HG03565 (cell line): ENCODE results near the gene IRX4.

ENCODE experiments used
- ATAC-seq: cut with Tn5 transposase; IDR thresholded peaks from one replicate; pipeline ENCODE4 v1.9.1; 2021; ENCODE audit warnings: mild to moderate bottlenecking, moderate library complexity; ENCODE audit not compliant: unreplicated experiment

Gene IRX4

DNA sequence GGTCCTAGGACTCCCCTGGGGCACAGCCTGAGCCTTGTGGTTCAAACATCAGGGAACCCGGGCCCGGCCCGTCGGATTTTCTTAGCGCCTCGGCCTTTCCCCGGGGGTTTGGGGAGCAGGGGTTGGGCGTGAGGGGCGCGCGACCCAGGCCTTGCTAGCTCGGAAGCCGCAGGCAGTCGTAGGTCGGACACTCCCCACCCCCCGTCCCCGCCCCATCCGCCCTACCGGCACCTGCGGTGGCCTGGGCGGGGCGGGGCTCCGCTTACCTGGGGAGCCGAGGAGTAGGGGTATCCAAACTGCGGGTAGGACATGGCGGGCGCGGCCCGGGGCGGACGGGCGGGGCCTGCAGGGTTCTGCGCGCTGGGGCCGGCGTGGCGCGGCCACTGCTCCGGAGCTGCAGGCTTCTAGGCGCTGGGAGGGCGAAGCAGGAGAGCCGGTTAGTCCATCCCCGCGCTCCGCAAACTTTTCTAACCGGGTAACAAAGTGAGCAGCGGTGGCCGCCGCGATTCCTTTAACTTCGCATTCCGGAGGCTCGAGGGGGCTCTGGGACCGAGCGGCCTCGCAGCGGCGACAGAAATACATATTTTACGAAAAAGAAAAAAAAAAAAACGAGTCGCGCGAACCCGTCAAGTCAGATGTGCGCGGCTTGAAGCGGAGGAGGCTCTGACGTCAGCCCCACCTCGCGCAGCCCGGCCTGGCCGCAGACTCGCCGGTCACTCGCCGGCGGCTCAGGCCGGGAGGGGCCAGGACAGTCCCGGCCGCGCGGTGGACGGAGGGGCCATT, at the start of gene IRX4:
Gene IRX4 (minus strand): TSS at position 589 of the 783 bp plus-strand sequence. CDS start 278 bp downstream, at position 311.
- no peak for ATAC-seq

DNA sequence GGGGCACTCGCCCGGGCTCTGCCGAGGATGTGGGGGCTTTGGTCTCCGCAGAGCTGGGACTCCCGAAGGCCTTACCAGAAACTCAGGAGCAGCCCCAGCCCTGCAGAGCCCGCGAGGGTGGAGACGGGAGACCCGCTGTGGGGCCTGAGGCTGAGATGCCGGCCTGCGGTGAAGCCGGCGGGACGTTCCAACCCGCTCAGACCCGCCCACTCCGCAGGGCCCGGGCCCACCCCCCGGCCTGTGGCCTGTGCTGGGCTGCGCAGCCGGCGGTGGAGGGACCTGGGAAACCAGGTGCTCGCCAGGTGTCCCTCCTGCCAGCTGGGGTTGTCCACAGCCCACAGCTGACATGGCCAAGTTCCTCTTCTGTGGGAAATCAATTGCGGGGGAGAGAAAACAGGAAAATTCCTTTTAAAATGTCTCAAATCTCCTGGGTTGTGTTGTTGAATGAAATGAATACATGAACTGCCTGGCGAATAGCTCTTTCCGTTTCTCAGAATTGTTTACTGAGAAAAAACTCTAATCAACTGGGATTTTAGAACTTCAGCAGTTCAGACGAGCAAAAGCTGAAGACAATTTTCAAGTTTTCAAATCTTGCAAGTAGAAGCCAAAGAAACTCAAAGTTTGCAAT, 49.0 kb upstream of the IRX4 start:
- no peak for ATAC-seq

DNA sequence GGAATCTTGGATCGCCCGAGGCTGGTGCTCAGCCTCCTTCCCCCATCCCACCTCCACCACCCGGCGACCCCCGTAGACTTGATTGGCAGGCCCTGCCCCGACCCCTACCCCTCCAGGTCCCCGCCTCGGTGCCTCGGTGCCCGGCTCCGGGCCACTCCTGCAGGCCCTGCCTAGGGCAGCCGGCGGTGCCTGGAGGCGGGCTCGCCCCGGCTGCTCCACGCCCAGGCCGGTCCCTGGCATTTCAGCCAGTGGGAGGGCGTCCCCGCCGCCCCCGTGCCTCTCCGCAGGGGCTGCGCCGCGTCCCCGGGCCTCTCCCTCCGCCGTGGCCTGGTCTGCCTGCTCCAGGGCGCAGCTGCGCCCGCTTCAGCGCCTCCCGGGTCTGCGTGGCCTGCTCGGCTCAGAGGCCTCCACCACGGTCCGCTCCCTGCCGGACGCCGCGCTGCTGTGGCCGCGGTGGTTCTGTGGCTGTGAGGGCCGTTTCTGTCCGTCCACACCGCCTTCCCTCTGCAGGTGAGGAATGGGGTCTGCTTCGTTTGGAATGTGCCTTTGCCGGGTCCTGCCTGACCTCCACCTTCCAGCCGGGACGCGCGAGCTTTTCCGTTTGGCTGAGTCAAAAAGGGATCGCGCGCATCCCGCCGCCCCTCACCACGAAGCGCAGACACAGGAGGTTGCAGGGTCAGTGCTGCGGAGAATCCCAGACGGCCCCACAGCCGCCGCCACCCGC, 48.3 kb upstream of the IRX4 start:
- no peak for ATAC-seq

DNA sequence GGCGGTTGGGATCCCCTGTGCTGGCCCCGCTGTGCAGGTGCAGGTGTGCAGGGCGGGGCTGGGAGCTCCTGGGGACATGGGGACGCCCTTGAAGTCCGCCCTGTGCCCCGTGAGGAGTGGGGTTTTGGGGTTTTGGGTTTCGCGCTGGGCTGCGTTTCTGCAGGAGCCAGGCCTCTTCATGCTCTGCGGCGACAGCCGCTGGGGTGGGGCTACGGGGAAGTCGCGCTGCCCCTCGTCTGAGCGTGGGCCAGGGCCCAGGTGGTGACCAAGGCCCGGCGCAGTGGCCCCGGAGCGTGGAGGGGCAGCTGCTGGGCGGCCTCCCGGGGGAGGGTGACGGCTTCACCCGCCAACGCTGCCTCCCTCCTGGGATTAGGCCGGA, 47.8 kb upstream of the IRX4 start:
- no peak for ATAC-seq

DNA sequence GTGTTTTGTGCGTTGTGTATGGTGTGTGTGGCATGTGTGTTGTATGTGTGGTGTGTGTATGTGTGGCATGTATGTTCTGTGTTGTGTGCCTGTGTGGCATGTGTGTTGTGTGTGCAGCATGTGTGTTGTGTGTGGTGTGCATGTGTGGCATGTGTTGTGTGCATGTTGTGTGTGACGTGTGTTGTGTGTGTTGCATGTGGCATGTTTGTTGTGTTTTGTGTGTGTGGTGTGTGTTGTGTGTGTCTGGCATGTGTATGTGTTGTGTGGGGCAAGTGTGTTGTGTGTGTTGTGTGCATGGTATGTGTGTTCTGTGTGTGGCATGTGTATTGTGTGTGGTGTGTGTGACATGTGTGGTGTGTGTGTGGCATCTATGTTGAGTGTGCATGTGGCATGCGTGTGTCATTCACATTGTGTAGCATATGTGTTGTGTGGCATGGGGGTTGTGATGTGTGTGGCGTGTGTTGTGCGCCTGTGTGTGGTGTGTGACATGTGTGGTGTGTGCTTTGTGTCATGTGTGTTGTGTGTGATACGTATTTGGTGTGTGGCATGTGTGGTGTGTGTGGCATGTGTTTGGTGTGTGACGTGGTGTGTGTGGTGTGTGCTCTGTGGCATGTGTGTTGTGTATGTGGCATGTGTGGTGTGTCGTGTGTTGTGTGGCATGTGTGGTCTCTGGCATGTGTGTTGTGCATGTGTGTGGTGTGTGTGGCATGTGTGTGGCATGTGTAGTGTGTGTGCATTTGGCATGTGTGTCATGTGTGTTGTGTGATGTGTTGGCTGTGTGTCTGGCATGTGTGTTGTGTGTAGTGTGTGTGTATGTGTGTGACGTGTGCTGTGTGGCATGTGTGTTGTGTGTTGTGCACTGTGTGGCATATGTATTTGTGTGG, 46.6 kb upstream of the IRX4 start:
- no peak for ATAC-seq

DNA sequence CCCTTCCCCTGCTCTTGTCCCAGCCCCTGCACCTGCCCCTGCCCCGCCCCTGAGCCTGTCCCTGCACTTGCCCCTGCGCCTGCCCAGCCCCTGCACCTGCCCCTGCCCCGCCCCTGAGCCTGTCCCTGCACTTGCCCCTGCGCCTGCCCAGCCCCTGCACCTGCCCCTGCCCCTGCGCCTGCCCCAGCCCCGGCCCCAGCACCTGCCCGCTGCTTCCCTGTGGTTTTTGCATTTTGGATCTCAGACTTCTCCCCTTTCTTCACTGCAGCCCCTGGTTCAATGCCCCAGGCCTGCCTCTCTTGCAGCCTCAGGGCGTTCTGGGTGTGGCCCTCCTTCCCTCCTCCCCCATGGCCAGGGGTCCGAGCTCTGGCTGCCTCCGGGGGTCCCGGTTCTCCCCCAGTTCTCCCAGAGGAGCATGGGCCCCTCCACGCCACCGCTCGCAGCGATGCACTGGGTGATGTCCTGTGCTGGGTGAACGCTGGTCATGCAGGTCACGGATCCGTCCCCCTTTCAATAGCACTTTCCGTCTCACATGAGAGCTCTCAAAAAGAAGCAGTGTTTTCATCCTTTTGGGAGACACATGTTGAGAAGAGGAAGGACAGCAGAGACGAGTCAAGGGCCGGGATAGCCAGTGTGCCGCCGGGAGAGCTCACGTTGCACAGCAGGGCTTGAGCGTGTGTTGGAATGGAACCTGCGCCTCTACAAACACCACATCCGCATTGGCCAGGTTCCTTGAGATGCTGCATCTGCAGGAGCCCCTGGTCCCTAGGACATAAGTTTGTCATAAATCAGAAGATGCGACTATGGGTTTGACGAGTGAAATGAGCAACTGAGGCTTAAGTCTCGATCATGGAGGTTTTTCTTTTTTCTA, 44.0 kb upstream of the IRX4 start:
- ATAC-seq, result no peak

DNA sequence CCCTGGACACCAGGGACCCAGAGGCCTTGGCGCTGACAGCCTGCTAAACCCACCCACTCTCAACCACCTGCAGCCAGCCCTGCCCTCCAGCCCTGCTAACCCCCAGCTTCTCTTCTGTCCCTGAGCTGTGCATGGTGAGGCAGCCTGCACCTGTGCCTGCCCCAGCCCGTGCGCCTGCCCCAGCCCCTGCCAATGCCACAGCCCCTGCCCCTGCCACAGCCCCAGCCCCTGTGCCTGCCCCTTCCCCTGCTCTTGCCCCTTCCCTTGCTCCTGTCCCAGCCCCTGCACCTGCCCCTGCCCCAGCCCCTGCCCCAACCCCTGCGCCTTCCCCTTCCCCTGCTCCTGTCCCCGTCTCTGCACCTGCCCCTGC, 43.3 kb upstream of the IRX4 start:
- ATAC-seq, result no peak

DNA sequence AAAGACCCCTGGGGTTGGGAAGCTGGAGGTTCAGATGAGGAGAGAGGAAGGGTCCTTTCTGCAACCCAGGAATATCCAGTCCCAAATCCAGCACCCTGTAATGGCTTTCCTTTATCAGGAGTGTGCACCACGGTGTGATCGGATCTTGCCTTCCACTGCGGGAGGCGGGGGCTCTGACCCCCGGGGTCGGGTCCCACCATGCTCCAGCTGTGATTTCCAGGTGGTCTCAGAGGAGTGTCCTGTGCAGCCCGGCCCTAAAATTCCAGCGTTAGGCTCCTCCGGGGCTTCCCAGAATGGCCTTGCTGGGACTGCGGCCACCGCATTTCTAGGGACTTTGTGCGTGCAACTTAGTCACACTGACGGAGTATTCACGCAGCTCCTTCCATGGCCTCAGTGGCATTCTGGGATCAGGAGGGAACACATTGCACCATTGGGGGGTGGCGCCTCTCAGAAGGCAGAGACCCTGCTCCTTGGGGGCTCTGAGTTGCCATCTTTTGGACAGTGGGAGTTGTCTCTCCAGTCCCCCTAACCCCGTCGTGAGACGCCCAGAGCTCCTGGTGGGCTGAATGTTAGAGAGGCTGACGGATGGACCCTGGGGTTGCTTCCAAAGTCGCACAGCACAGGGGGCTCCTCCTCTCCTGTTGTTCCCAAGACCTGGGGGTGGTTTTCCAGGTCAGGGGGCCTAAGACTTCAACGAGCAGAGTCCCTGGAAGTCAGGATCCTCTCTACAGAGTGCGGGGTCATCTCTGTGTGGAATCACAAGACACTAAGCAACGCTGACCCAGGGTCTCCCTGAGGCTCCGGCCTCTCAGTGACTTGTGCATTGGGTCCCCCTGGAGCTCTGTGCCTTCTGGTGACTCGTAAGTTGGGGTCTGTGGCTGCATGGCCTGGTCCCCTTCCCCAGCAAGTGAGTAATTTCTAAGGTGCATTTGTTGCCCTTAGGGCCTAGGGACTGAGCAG, 42.7 kb upstream of the IRX4 start:
- no peak for ATAC-seq

DNA sequence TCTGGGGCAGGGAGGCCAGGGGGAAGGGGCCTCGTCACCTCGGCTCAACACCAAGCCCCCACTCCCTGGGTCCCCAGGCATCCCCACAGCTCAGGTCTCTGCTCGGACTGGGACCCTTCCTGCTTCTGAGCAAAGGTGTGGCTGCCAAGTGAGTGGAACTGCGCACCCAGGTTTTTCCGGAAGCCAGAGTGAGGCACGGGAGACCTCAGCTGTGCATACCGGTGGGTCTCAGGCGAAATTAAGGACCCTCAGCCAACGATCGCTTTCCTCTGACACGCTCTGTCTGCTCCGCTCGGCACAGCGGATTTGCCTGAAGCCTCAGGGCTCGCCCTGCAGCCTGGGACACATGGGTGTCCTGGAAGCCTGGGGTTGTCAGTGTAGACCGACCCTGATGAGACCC, 41.0 kb upstream of the IRX4 start:
- no peak for ATAC-seq

DNA sequence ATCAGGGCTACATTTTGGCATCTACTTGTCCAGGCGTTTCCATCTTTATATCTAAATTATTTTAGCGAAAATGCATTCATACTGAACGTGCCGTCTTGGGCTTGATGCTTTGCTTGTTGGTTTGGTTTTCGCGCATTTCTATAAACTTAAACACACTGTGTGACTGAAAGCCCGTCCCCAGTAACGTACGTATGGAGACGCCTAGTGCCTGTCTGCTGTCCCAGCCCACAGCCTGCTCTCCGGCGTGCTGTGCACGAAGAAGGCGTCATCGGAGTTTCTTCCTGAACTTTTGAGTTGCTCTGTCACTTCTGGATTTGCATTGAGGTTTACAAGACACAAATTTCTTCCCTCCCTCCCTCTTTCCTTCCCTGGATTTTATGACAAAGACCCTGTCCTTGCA, 40.6 kb upstream of the IRX4 start:
- ATAC-seq, result no peak

DNA sequence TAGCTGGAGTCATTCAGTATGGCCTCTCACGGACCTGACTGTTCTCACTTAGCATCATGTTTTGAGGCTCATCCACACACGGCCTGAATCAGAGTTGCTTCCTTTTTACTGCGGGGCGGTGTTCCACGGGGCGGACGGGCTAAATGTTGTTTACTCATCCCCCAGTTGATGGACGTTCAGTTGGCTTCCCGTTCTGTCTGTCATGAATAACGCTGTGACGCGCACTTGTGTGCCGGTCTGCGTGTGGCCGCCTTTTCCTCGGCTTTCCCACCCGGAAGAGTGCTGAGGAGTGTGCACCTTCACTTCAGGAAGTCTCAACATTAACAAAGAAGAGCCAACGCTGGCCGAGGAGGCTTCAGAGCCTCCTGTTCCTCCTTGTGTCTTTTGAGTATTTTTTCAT, 39.0 kb upstream of the IRX4 start:
- ATAC-seq, result no peak

DNA sequence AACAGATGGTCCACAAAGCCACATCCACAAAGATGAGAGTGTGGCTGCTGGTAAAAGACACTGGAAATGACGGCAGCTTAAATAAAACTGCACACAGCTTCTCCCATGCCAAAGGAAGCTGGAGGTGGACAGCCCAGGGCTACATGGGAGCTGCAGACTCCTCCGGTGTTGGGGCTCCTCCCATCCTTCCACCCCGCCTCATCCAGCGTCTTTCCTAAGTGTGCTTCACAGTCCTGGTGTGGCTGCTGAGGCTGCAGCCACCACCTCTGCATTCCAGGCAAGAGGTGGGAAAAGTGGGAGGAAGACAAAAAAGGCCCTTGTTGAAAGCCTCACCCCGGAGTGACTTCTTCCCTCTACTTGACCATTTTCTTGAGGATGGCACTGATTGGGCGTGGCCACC, 37.0 kb upstream of the IRX4 start:
- ATAC-seq, result no peak

DNA sequence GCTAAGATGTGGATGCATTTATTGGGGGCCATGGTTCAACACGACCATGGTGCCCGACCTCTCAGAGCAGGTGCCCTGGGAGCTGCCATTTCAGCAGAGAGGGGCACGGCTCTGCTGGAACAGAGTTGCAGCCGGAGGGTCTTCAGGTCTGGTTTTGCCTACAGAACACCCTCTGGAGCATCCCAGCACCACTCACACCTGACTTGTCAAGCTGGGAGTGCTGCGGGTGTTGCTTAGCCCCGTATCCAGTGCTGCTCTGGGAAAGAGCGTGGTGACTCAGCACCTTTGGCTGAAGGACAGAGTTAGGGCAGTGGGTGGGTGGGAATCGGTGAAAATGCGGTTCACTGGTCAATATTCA, 36.5 kb upstream of the IRX4 start:
- ATAC-seq, result no peak

DNA sequence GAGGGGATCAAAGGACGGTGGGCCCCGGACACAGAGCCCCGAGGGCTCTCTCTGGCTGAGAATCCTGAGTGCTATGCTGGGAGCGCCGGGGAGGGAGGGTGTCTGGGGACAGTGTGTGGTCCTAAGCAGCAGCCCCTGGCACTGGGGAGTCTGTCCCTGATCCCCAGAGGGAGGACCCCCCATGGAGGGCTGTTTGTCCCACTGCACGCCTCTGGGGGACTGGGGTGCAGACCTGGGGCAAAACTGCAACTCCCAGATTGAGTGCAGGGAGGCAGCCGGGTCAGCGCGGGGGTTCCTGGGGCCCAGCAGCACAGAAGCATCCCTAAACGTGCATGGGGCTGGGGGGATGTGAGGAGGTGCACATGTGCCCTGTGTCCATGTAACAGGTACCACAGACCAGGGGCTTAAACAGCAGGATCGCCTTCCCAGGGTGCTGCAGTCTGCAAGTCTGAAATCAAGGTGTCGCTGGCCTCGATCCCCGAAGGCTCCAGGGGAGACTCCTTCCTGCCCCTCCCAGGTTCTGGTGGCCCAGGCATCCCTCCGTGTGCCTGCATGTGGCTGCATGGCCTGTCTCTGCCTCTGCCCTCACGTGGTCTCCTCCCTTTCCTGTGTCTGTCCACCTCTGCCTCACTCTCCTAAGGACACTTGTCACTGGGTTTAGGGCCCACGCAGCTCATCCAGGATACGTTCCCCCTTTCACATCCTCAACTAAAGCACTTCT, 35.9 kb upstream of the IRX4 start:
- no peak for ATAC-seq

DNA sequence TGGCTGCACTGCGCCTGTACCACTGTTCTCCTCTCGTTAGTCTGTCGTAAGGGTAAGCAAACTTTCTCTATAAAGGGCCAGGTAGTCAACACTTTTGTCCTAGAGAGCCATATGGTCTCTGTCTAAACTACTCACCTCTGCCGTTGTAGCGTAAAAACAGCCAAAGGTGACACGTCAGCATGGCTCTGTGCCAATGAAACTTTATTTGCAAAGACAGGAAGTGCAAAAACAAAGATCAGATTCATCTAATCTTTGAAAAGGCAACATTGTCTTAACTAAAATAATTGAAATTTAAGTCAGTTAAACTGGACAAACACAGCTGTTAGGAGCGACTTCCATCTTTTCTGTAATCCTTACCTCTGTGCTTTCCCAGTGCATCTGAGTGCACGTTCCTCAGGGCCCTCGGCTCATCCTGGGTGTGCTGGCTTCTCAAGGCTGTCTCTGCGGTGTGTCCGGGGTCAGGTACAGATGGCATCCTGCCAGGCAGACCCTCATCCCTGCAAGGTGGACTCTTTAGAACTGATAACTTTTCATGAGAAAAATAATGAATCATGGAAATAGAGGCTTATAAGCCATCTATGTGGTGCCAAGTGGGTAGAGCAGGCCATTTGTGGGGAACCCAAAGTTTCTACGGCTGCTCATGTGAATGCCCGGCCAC, 35.2 kb upstream of the IRX4 start:
- no peak for ATAC-seq

DNA sequence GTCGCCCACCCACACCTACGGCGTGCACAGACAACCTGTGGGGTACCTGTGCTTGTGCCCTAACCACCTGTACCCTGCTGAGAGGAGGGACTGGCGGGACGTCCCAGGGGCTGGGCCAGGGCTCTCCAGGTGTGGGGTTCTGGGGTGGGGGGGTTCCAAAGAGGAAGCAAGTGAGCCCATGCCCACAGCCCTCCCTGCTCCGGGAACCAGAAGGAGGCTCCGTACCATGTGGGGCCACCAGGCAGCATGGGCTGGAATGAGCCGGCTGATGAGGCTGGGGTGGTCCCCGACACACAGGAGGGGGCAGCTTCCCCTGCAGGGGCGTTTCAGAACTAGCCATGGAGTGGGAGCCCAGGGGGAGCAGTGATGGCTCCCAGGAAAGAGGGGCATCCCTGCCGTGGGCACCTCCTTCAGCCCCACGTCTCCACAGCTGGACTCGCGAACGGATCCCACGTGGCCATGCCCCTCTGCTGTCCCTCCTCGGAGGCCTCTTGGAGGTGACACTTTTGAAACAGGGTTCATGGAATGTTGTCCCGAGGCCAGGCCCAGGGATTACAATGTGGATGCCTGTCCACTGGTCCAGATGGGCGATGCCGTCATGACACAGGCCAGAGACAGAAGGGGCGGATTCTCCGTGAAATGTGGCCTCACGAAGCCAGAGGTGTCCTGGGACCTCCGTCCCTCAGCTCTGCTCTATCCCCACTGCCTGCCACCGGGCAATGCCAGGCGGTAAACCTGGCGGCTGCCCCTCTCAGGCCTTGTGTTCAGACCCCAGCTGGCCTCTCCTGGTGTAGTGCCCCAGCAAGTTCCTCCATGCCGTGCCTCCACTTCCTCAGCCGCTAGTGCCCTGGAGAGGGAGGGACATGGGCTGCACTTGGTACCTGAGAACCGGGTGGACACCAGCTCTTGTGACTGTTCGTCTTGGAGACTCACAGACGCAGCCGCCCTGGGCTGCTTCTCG, 33.6 kb upstream of the IRX4 start:
- no peak for ATAC-seq

DNA sequence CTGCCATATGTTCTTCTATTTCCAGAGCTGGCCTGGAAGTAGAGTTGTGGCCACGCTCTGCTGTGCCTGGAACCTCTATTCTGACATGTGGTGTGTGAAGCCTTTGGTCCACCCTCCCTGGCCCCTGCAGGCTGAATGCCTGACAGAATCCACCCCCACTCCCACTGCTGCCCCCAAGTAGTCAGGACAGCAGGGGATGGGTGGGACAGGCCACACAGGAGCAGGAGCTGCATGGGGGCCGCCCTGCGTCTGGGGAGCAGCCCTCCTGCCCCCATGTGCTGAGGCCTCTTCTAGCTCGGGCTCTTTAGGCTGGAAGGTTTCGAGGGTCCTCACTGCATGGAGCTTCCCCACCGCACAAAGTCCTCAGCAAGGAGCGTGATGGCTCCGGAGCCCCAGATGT, 32.6 kb upstream of the IRX4 start:
- ATAC-seq, result no peak
